ENCODE results near the gene MAML2.

- no peak for TF ChIP-seq CTCF (IDR thresholded peaks at IDR 0.05)
- no peak for TF ChIP-seq POLR2AphosphoS5 (IDR thresholded peaks at IDR 0.05)
Observed at GRCh38 chr11:96070453-96070852, 272.5 kb downstream of the MAML2 start.

Measured in stomach (tissue), 4 donors.